B cell (primary cell): ENCODE measurements around the gene UCMA.

Experiments
- CTCF ChIP-seq: fragments of 200-600 bp; IDR thresholded peaks from one replicate; pipeline ENCODE4 v1.8.0; 2022; ENCODE audit warnings: antibody characterized with exemption, mild to moderate bottlenecking
- EZH2 ChIP-seq: IDR thresholded peaks from 2 replicates; pipeline ENCODE4 v1.6.1; 2012; ENCODE audit warnings: borderline replicate concordance, low read depth, mild to moderate bottlenecking, moderate library complexity, low read length; ENCODE audit not compliant: insufficient read depth, poor library complexity, severe bottlenecking

GRCh38 chr10:13183625-13184024 is 50.5 kb downstream of the UCMA start:
- TF ChIP-seq CTCF (no peak), EZH2 (no peak)
